Esophagus squamous epithelium (tissue), 4 donors: Measurements from ENCODE around the gene SH3RF1.

Experiments used
- POLR2A ChIP-seq, 4 donors: fragments of 450-650 bp; IDR thresholded peaks; one replicate each; pipeline ENCODE4 v1.6.1; 2017; ENCODE audit warnings: antibody characterized with exemption in 4 of 4, mild to moderate bottlenecking in 4 of 4, moderate library complexity in 3 of 4
- TF ChIP-seq, protein P1 (sequence below), 6 experiments: fragments of 450-650 bp in 4 of 6; fragments of 200-600 bp in 2 of 6; sonication (generic) in 2 of 6; IDR thresholded peaks; one replicate each; pipeline ENCODE4 v1.5.1; 2016 to 2019; ENCODE audit warnings: antibody characterized with exemption in 6 of 6, mild to moderate bottlenecking in 4 of 6, moderate library complexity in 4 of 6

DNA sequence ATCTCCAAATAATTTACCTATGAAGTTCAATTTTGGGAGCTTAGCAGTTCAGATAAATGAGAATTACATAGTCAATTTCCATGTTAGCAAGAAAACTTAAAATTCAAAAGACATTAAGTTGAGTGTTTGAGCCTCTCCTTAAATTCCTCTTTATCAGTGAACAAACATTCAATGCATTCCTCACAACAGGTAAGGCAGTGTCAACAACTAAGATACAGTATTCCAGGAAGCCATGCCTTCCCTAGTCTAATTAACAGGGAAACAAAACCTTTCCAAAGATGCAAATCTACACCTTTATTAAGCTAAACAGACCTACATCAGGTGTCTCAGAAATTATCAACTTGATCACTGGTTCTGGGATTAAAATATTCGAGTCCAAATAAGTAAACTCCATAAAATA is 3.7 kb downstream of the SH3RF1 start:
- TF ChIP-seq, protein P1, sequence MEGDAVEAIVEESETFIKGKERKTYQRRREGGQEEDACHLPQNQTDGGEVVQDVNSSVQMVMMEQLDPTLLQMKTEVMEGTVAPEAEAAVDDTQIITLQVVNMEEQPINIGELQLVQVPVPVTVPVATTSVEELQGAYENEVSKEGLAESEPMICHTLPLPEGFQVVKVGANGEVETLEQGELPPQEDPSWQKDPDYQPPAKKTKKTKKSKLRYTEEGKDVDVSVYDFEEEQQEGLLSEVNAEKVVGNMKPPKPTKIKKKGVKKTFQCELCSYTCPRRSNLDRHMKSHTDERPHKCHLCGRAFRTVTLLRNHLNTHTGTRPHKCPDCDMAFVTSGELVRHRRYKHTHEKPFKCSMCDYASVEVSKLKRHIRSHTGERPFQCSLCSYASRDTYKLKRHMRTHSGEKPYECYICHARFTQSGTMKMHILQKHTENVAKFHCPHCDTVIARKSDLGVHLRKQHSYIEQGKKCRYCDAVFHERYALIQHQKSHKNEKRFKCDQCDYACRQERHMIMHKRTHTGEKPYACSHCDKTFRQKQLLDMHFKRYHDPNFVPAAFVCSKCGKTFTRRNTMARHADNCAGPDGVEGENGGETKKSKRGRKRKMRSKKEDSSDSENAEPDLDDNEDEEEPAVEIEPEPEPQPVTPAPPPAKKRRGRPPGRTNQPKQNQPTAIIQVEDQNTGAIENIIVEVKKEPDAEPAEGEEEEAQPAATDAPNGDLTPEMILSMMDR (IDR thresholded peaks at IDR 0.05) = no peak
- no peak for TF ChIP-seq POLR2A (IDR thresholded peaks at IDR 0.05)
